MM.1S (cell line): ENCODE data around the gene KANK4.

Source experiments
- DNase-seq: peaks from one replicate; pipeline ENCODE4 v3.0.0-alpha.2; 2015
- H2AFZ ChIP-seq: fragments of 300-600 bp; sonication (generic); 2 replicates; pipeline ENCODE4 v1.6.0; 2016; ENCODE audit warnings: antibody characterized with exemption, low read length
- H3F3A ChIP-seq: fragments of 300-600 bp; sonication (generic); 2 replicates; pipeline ENCODE4 v1.6.1; 2016; ENCODE audit warnings: mild to moderate bottlenecking, antibody characterized with exemption, low read length, moderate library complexity, mixed read lengths; ENCODE audit not compliant: insufficient read depth
- H3K27ac ChIP-seq: fragments of 300-600 bp; sonication (generic); 2 replicates; pipeline ENCODE4 v1.5.1; 2016; ENCODE audit warnings: mild to moderate bottlenecking, low read length
- H3K27me3 ChIP-seq: fragments of 300-600 bp; sonication (generic); replicated peaks from 2 replicates; pipeline ENCODE4 v1.6.0; 2016; ENCODE audit warnings: low read length; ENCODE audit not compliant: insufficient read depth
- H3K36me3 ChIP-seq: fragments of 300-600 bp; sonication (generic); replicated peaks from 2 replicates; pipeline ENCODE4 v1.6.1; 2016; ENCODE audit warnings: mild to moderate bottlenecking, low read length, mixed read lengths; ENCODE audit not compliant: insufficient read depth
- H3K4me1 ChIP-seq: fragments of 300-600 bp; sonication (generic); 2 replicates; pipeline ENCODE4 v1.6.1; 2016; ENCODE audit warnings: low read length, mixed read lengths
- H3K4me2 ChIP-seq: fragments of 300-600 bp; sonication (generic); 2 replicates; pipeline ENCODE4 v1.6.0; 2016; ENCODE audit warnings: low read depth, low read length
- H3K4me3 ChIP-seq: fragments of 300-600 bp; sonication (generic); 2 replicates; pipeline ENCODE4 v1.5.1; 2016; ENCODE audit warnings: low read length, mixed read lengths
- H3K79me2 ChIP-seq: fragments of 300-600 bp; sonication (generic); 2 replicates; pipeline ENCODE4 v1.6.1; 2016; ENCODE audit warnings: mixed run types, low read length, mixed read lengths
- H3K9ac ChIP-seq: fragments of 300-600 bp; sonication (generic); 2 replicates; pipeline ENCODE4 v1.6.1; 2016; ENCODE audit warnings: low read length, mixed read lengths
- H3K9me2 ChIP-seq: fragments of 300-600 bp; sonication (generic); replicated peaks from 2 replicates; pipeline ENCODE4 v1.6.1; 2016; ENCODE audit warnings: mild to moderate bottlenecking, low read length, mixed read lengths; ENCODE audit not compliant: insufficient read depth
- H3K9me3 ChIP-seq: fragments of 300-600 bp; sonication (generic); replicated peaks from 2 replicates; pipeline ENCODE4 v1.6.1; 2016; ENCODE audit warnings: mild to moderate bottlenecking, low read length, mixed read lengths; ENCODE audit not compliant: insufficient read depth
- H4K20me1 ChIP-seq: fragments of 300-600 bp; sonication (generic); 2 replicates; pipeline ENCODE4 v1.6.1; 2016; ENCODE audit warnings: mild to moderate bottlenecking, low read length, moderate library complexity, mixed read lengths; ENCODE audit not compliant: insufficient read depth
- CTCF ChIP-seq: fragments of 300-600 bp; sonication (generic); IDR thresholded peaks from 2 replicates; pipeline ENCODE4 v1.5.1; 2016; ENCODE audit warnings: antibody characterized with exemption, low read length, mixed read lengths
- EZH2 ChIP-seq: fragments of 300-600 bp; sonication (generic); optimal IDR thresholded peaks from 2 replicates; pipeline ENCODE3; 2017; ENCODE audit warnings: low read depth, mild to moderate bottlenecking, antibody characterized with exemption, low read length, mixed read lengths
- EZH2phosphoT487 ChIP-seq: fragments of 300-600 bp; sonication (generic); IDR thresholded peaks from 2 replicates; pipeline ENCODE4 v1.6.1; 2018; ENCODE audit warnings: antibody characterized with exemption, low read length

KANK4 gene

GRCh38 chr1:62282909-62283755 lies 36.1 kb downstream of the KANK4 start:
- Histone ChIP-seq H3K27ac (no peak overlapping the region), H4K20me1 (no peaks in the 10 kb centered on the region), H3K4me2 (no peak overlapping the region), H3K9me2 (no peaks in the 10 kb centered on the region), H3K4me1 (no peaks in the 10 kb centered on the region), H3K27me3 (no peaks in the 10 kb centered on the region), H3F3A (no peaks in the 10 kb centered on the region), H3K9me3 (no peaks in the 10 kb centered on the region), H3K36me3 (no peaks in the 10 kb centered on the region), H2AFZ (no peak overlapping the region), H3K4me3 (no peak overlapping the region), H3K79me2 (no peaks in the 10 kb centered on the region), H3K9ac (no peak overlapping the region)
- no peak for DNase-seq
- TF ChIP-seq EZH2 (no peak), CTCF (no peak), EZH2phosphoT487 (no peak)

DNA sequence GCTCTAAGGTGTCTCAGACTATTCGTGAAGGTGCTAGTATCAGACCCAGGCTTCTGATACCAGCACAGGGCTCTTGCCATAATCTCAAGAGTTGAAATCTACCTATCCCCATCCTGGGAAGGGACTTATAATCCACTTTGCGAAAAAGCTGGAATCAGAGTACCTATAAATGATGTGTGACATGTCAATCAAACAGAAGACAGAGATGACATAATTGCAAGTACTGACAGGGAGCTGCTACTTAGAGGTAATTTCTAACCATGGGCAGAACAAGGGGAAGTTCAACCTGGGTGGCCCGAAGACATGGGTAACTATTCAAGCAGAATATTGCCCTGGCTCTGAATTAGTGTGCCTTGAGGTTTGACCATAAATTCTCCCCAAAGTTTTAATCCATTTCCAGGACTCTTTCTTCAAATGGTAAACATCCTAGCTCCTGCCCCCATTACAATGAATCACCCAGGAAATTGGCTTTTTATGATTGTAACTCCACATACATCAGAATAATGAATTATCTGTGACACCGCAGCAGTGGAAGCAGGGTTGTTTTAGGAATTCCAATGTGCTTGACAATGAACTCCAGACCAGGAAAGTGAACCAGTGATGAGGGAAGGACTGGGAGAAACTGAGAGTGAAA lies 37.2 kb downstream of the KANK4 start:
- Histone ChIP-seq H2AFZ (no peak overlapping the region), H3K79me2 (no peaks in the 10 kb centered on the region), H3K4me1 (no peaks in the 10 kb centered on the region), H3K9me3 (no peaks in the 10 kb centered on the region), H3K4me3 (no peak overlapping the region), H3F3A (no peaks in the 10 kb centered on the region), H3K36me3 (no peaks in the 10 kb centered on the region), H3K9me2 (no peaks in the 10 kb centered on the region), H4K20me1 (no peaks in the 10 kb centered on the region), H3K27me3 (no peaks in the 10 kb centered on the region), H3K27ac (no peak overlapping the region), H3K4me2 (no peak overlapping the region), H3K9ac (no peak overlapping the region)
- DNase-seq: no peak
- TF ChIP-seq EZH2phosphoT487: no peak
- TF ChIP-seq CTCF: no peak
- no peak for TF ChIP-seq EZH2

- TF ChIP-seq EZH2phosphoT487: no peak
- no peaks in the 10 kb centered on the region for H3K4me1 ChIP-seq
- H3K79me2 ChIP-seq: no peaks in the 10 kb centered on the region
- no peak overlapping the region for H3K9ac ChIP-seq
- H2AFZ ChIP-seq: no peak overlapping the region
- no peak overlapping the region for H3K4me3 ChIP-seq
- no peak overlapping the region for H3K27ac ChIP-seq
- H3K27me3 ChIP-seq: no peaks in the 10 kb centered on the region
- no peaks in the 10 kb centered on the region for H3F3A ChIP-seq
- no peaks in the 10 kb centered on the region for H4K20me1 ChIP-seq
- no peaks in the 10 kb centered on the region for H3K9me3 ChIP-seq
- H3K36me3 ChIP-seq: no peaks in the 10 kb centered on the region
- H3K4me2 ChIP-seq: no peak overlapping the region
- H3K9me2 ChIP-seq: no peaks in the 10 kb centered on the region
- DNase-seq: no peak
Measured at GRCh38 chr1:62280960-62281465, 38.2 kb downstream of the KANK4 start.

- no peaks in the 10 kb centered on the region for H3K4me1 ChIP-seq
- TF ChIP-seq CTCF (no peak), EZH2phosphoT487 (no peak), EZH2 (no peak)
- no peaks in the 10 kb centered on the region for H3K9me3 ChIP-seq
- H2AFZ ChIP-seq: no peak overlapping the region
- H3K36me3 ChIP-seq: no peaks in the 10 kb centered on the region
- no peaks in the 10 kb centered on the region for H3K27me3 ChIP-seq
- DNase-seq: no peak
- no peaks in the 10 kb centered on the region for H4K20me1 ChIP-seq
- H3K9ac ChIP-seq: no peak overlapping the region
- no peaks in the 10 kb centered on the region for H3K9me2 ChIP-seq
- H3K79me2 ChIP-seq: no peaks in the 10 kb centered on the region
- no peak overlapping the region for H3K4me3 ChIP-seq
- no peak overlapping the region for H3K4me2 ChIP-seq
- H3K27ac ChIP-seq: no peak overlapping the region
- no peaks in the 10 kb centered on the region for H3F3A ChIP-seq
Measured at GRCh38 chr1:62280150-62280549, 39.1 kb downstream of the KANK4 start.
